IMR-90 (cell line): ENCODE measurements around the gene RNF130. TPM values are rescaled to one million over a fixed set of nuclear protein-coding genes. Genes with fewer than 3 reads are reported as not detected.

Experiments used
- ATAC-seq: fragments of 200-7000 bp; cut with Tn5 transposase; 2 replicates; pipeline ENCODE4 v1.9.1; 2020; ENCODE audit warnings: low read depth, mild to moderate bottlenecking, moderate library complexity
- BruUV-seq: library from RNA; stranded (reverse); fragments of 400-500 nt; replicated peaks from 2 replicates; lab custom pipeline; 2021; lab: Mats Ljungman, UMichigan
- CTCF ChIA-PET: fragments of 300-600 bp; formaldehyde crosslinking; extraction: SDS; loops from one replicate; lab custom pipeline; 2021; ENCODE audit warnings: antibody characterized with exemption; lab: Yijun Ruan, JAX
- POLR2A ChIA-PET: fragments of 300-600 bp; sonication (Branson Sonifier 250); formaldehyde crosslinking; loops from one replicate; lab custom pipeline; 2022; ENCODE audit warnings: antibody characterized with exemption; ENCODE audit not compliant: unreplicated experiment; lab: Charles Lee
- DNase-seq: peaks from one replicate; pipeline ENCODE4 v3.0.0; 2013
- H2AFZ ChIP-seq: replicated peaks from 2 replicates; pipeline ENCODE3; 2013; ENCODE audit warnings: low read length, mild to moderate bottlenecking; ENCODE audit not compliant: poor library complexity
- H2AK5ac ChIP-seq: 2 replicates; pipeline ENCODE4 v1.6.1; 2013; ENCODE audit warnings: low read depth, low read length, inconsistent platforms
- H2AK9ac ChIP-seq: replicated peaks from 2 replicates; pipeline ENCODE3; 2013; ENCODE audit warnings: mild to moderate bottlenecking, low read depth, low read length, moderate library complexity; ENCODE audit not compliant: poor library complexity
- H2BK120ac ChIP-seq: 2 replicates; pipeline ENCODE4 v1.6.1; 2013; ENCODE audit warnings: low read depth, low read length, inconsistent platforms
- H2BK15ac ChIP-seq: 3 replicates; pipeline ENCODE4 v1.6.1; 2013; ENCODE audit warnings: low read depth, low read length, inconsistent platforms
- H2BK20ac ChIP-seq: 2 replicates; pipeline ENCODE4 v1.6.1; 2013; ENCODE audit warnings: low read depth, mild to moderate bottlenecking, inconsistent platforms, low read length, moderate library complexity
- H2BK5ac ChIP-seq: 2 replicates; pipeline ENCODE4 v1.6.1; 2013; ENCODE audit warnings: mild to moderate bottlenecking, low read depth, low read length, inconsistent platforms; ENCODE audit not compliant: poor library complexity, severe bottlenecking
- H3K14ac ChIP-seq: replicated peaks from 2 replicates; pipeline ENCODE4 v1.6.1; 2013; ENCODE audit warnings: low read depth, low read length, inconsistent platforms
- H3K18ac ChIP-seq: 2 replicates; pipeline ENCODE4 v1.6.1; 2013; ENCODE audit warnings: low read depth, low read length, control low read depth
- H3K23ac ChIP-seq: 2 replicates; pipeline ENCODE4 v1.6.1; 2013; ENCODE audit warnings: low read depth, low read length, inconsistent platforms
- H3K27ac ChIP-seq: 2 replicates; pipeline ENCODE4 v1.5.1; 2013; ENCODE audit warnings: mild to moderate bottlenecking, control low read depth, low read length; ENCODE audit not compliant: insufficient read depth
- H3K27me3 ChIP-seq: 2 replicates; pipeline ENCODE4 v1.6.1; 2013; ENCODE audit warnings: low read length; ENCODE audit not compliant: control insufficient read depth, insufficient read depth
- H3K36me3 ChIP-seq: 2 replicates; pipeline ENCODE4 v1.6.1; 2013; ENCODE audit warnings: low read length, mixed read lengths; ENCODE audit not compliant: control insufficient read depth, insufficient read depth
- H3K4ac ChIP-seq: 2 replicates; pipeline ENCODE4 v1.6.1; 2013; ENCODE audit warnings: low read depth, low read length, inconsistent platforms
- H3K4me1 ChIP-seq: 2 replicates; pipeline ENCODE4 v1.6.1; 2013; ENCODE audit warnings: low read length, mixed read lengths; ENCODE audit not compliant: control insufficient read depth, insufficient read depth
- H3K4me2 ChIP-seq: 2 replicates; pipeline ENCODE4 v1.6.1; 2013; ENCODE audit warnings: low read depth, mild to moderate bottlenecking, control low read depth, low read length, moderate library complexity
- H3K4me3 ChIP-seq: 2 replicates; pipeline ENCODE4 v1.5.1; 2013; ENCODE audit warnings: low read depth, mild to moderate bottlenecking, control low read depth, low read length, moderate library complexity; ENCODE audit not compliant: insufficient read depth
- H3K56ac ChIP-seq: 2 replicates; pipeline ENCODE4 v1.6.1; 2013; ENCODE audit warnings: low read length, inconsistent platforms; ENCODE audit not compliant: insufficient read depth; ENCODE audit errors: extremely low read depth
- H3K79me1 ChIP-seq, 2 experiments: 2 replicates each; pipeline ENCODE4 v1.6.1; 2013; ENCODE audit warnings: low read length in 2 of 2, inconsistent platforms in 1 of 2, low read depth in 1 of 2
- H3K9ac ChIP-seq: 2 replicates; pipeline ENCODE4 v1.6.1; 2013; ENCODE audit warnings: low read depth, low read length, control low read depth
- H3K9me1 ChIP-seq: 2 replicates; pipeline ENCODE4 v1.6.1; 2013; ENCODE audit warnings: low read length, inconsistent platforms; ENCODE audit not compliant: insufficient read depth
- H3K9me3 ChIP-seq: 2 replicates; pipeline ENCODE4 v1.6.1; 2013; ENCODE audit warnings: low read length; ENCODE audit not compliant: control insufficient read depth, insufficient read depth
- H4K20me1 ChIP-seq: 2 replicates; pipeline ENCODE4 v1.6.1; 2013; ENCODE audit warnings: low read length, inconsistent platforms; ENCODE audit not compliant: insufficient read depth
- H4K5ac ChIP-seq: 2 replicates; pipeline ENCODE4 v1.6.1; 2013; ENCODE audit warnings: mild to moderate bottlenecking, low read depth, low read length, control low read depth
- H4K8ac ChIP-seq, 2 experiments: 2 replicates each; pipeline ENCODE4 v1.6.1; 2013; ENCODE audit warnings: low read depth in 2 of 2, low read length in 2 of 2, control low read depth in 1 of 2, inconsistent platforms in 1 of 2
- H4K91ac ChIP-seq: 2 replicates; pipeline ENCODE4 v1.6.1; 2013; ENCODE audit warnings: low read depth, low read length, inconsistent platforms; ENCODE audit not compliant: insufficient read depth
- ELK1 ChIP-seq: fragments of 150-350 bp; IDR thresholded peaks from 2 replicates; pipeline ENCODE4 v1.6.1; 2016; ENCODE audit warnings: low read depth, mild to moderate bottlenecking, low read length, moderate library complexity, borderline replicate concordance
- FOS ChIP-seq: fragments of 150-350 bp; IDR thresholded peaks from 2 replicates; pipeline ENCODE4 v1.6.1; 2016; ENCODE audit warnings: low read depth, low read length
- MXI1 ChIP-seq: IDR thresholded peaks from 2 replicates; pipeline ENCODE4 v1.6.1; 2012; ENCODE audit warnings: low read depth, mild to moderate bottlenecking, low read length, moderate library complexity, borderline replicate concordance
- RFX5 ChIP-seq: IDR thresholded peaks from 2 replicates; pipeline ENCODE4 v1.8.0; 2012; ENCODE audit warnings: low read depth, mild to moderate bottlenecking, low read length, moderate library complexity
- WGBS, 2 experiments: methylation state at CpG; one replicate each; pipeline versions ENCODE4 v1.1.5 to v1.1.7; 2013; ENCODE audit warnings: missing lambda C conversion rate in 2 of 2; ENCODE audit not compliant: insufficient read length in 1 of 2; ENCODE audit errors: extremely low coverage in 2 of 2; 5-methylcytosine and 5-hydroxymethylcytosine counted together
- dilution Hi-C: fragments of 300-500 bp; cut with HindIII; formaldehyde crosslinking; loops from one replicate; pipeline ENCODE4 v1.14.3; 2018; ENCODE audit warnings: low sequenced_read_pairs; ENCODE audit not compliant: unreplicated experiment
- in situ Hi-C: fragments of 300-500 bp; cut with MboI; formaldehyde crosslinking; loops from 3 replicates; pipeline ENCODE4 v1.14.3; 2019; ENCODE audit warnings: low sequenced_read_pairs, inconsistent platforms, mixed read lengths
- intact Hi-C: fragments of 100-400 bp; cut with micrococcal nuclease; formaldehyde crosslinking; loops from 2 replicates; pipeline ENCODE4 v1.10.0; 2022
- polyA plus RNA-seq, 3 experiments: library from polyadenylated mRNA; depleted of rRNA; stranded (reverse); fragments of >200 nt; gene quantifications; 2 replicates each; pipeline ENCODE4 v1.2.3, GENCODE V29; 2012; ENCODE audit warnings: low replicate concordance in 1 of 3
- total RNA-seq: library from RNA; depleted of rRNA; stranded (reverse); fragments of >200 nt; gene quantifications from 2 replicates; pipeline ENCODE4 v1.2.3, GENCODE V29; 2012

Gene RNF130
- total and polyA plus RNA-seq, 2 of the 4 experiments (the other 2 are of a cell fraction) = 12.9 to 21.7 TPM

GRCh38 chr5:179998485-179998884 lies 73.1 kb downstream of the RNF130 start:
- no peak overlapping the region for H3K56ac ChIP-seq
- H3K27ac ChIP-seq = no peak overlapping the region
- peaks cover 7% of the 10 kb centered on the region; the same call in 1 of the 2 replicates for H3K36me3 ChIP-seq
- no peak overlapping the region for H4K91ac ChIP-seq
- H3K4me2 ChIP-seq = no peak overlapping the region
- intact Hi-C loops (no loop called here), dilution Hi-C loops (no loop called here), in situ Hi-C loops (no loop called here)
- no peak overlapping the region for H2AK9ac ChIP-seq
- TF ChIP-seq FOS = no peak
- no peak for TF ChIP-seq RFX5
- TF ChIP-seq MXI1 = no peak
- TF ChIP-seq ELK1 = no peak
- H3K9ac ChIP-seq = no peak overlapping the region
- H2AFZ ChIP-seq = no peak overlapping the region
- CTCF ChIA-PET = no interaction called here
- no TSS peak for BruUV-seq
- no peak overlapping the region for H2BK20ac ChIP-seq
- H3K4me3 ChIP-seq = no peak overlapping the region
- no peak overlapping the region for H2BK120ac ChIP-seq
- H4K5ac ChIP-seq = no peak overlapping the region
- H3K4me1 ChIP-seq = no peaks in the 10 kb centered on the region
- WGBS, 2 experiments = no CpG with 5 or more reads among the region's 1 CpG
- no peaks in the 10 kb centered on the region; a peak in 1 of 4 replicates for H3K79me1 ChIP-seq
- DNase-seq = no peak
- no peak overlapping the region for H2BK5ac ChIP-seq
- no peak overlapping the region for H3K14ac ChIP-seq
- no peaks in the 10 kb centered on the region for H4K20me1 ChIP-seq
- H2BK15ac ChIP-seq = no peak overlapping the region
- H3K9me3 ChIP-seq = peaks cover 2% of the 10 kb centered on the region; the same call in 1 of the 2 replicates
- no peak overlapping the region for H3K23ac ChIP-seq
- POLR2A ChIA-PET = no interaction called here
- H3K18ac ChIP-seq = no peak overlapping the region
- no peak overlapping the region for H2AK5ac ChIP-seq
- H4K8ac ChIP-seq = no peak overlapping the region
- no peaks in the 10 kb centered on the region for H3K27me3 ChIP-seq
- H3K4ac ChIP-seq = no peak overlapping the region
- peaks cover 8% of the 10 kb centered on the region; the same call in 1 of the 2 replicates for H3K9me1 ChIP-seq
- ATAC-seq = no peak
